Adipocyte (in vitro differentiated cells): ENCODE data around the gene TENT4A.

Experiments used
- DNase-seq: peaks from one replicate; pipeline ENCODE4 v3.0.0-alpha.2; 2015; ENCODE audit warnings: low read depth
- H3K27me3 ChIP-seq: replicated peaks from 2 replicates; pipeline ENCODE4 v1.7.0; 2013; ENCODE audit warnings: mild to moderate bottlenecking, low read length, moderate library complexity; ENCODE audit not compliant: control insufficient read depth, insufficient read depth
- H3K36me3 ChIP-seq: 2 replicates; pipeline ENCODE4 v1.7.0; 2013; ENCODE audit warnings: low read length, mild to moderate bottlenecking, moderate library complexity; ENCODE audit not compliant: control insufficient read depth, insufficient read depth, severe bottlenecking
- H3K4me1 ChIP-seq: 2 replicates; pipeline ENCODE4 v1.7.0; 2013; ENCODE audit warnings: mild to moderate bottlenecking, low read length, moderate library complexity; ENCODE audit not compliant: control insufficient read depth, insufficient read depth
- H3K4me3 ChIP-seq: 2 replicates; pipeline ENCODE4 v1.7.0; 2013; ENCODE audit warnings: mild to moderate bottlenecking, low read length, moderate library complexity
- H3K9ac ChIP-seq: 2 replicates; pipeline ENCODE4 v1.7.0; 2013; ENCODE audit warnings: mild to moderate bottlenecking, low read length, moderate library complexity
- H3K9me3 ChIP-seq: 2 replicates; pipeline ENCODE4 v1.7.0; 2013; ENCODE audit warnings: mild to moderate bottlenecking, low read length, moderate library complexity; ENCODE audit not compliant: control insufficient read depth

Gene TENT4A

GRCh38 chr5:6680922-6681321 is 32.3 kb upstream of the TENT4A start:
- Histone ChIP-seq H3K9ac (no peak overlapping the region), H3K36me3 (no peaks in the 10 kb centered on the region), H3K27me3 (peaks cover 6% of the 10 kb centered on the region), H3K4me3 (no peak overlapping the region), H3K4me1 (no peaks in the 10 kb centered on the region), H3K9me3 (no peaks in the 10 kb centered on the region)
- no peak for DNase-seq

GRCh38 chr5:6681682-6682081 is 31.6 kb upstream of the TENT4A start:
- no peaks in the 10 kb centered on the region for H3K9me3 ChIP-seq
- H3K36me3 ChIP-seq: no peaks in the 10 kb centered on the region
- H3K4me1 ChIP-seq: no peaks in the 10 kb centered on the region
- no peak overlapping the region for H3K4me3 ChIP-seq
- H3K9ac ChIP-seq: no peak overlapping the region
- peaks cover 6% of the 10 kb centered on the region for H3K27me3 ChIP-seq
- no peak for DNase-seq

DNA sequence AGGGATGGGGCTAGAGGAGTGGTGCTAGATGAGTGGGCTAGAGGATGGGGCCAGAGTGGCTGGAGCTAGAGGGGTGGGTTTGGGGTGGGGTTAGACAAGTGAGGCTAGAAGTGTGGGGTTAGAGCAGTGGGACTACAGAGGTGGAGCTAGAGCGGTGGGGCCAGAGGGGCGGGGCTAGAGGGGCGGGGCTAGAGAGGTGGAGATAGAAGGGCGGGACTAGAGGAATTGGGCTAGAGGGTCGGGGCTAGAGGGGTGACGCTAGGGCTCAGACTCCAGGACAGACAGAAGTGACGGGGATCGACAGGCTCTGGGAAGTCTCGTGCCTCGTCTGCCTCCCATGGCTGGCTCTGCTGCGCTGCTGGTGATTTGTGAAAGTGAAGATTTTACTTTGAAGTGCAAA is 31.0 kb upstream of the TENT4A start:
- H3K9me3 ChIP-seq: no peaks in the 10 kb centered on the region
- H3K36me3 ChIP-seq: no peaks in the 10 kb centered on the region
- no peak overlapping the region for H3K9ac ChIP-seq
- H3K27me3 ChIP-seq: peaks cover 6% of the 10 kb centered on the region
- no peaks in the 10 kb centered on the region for H3K4me1 ChIP-seq
- no peak overlapping the region for H3K4me3 ChIP-seq
- DNase-seq: no peak

DNA sequence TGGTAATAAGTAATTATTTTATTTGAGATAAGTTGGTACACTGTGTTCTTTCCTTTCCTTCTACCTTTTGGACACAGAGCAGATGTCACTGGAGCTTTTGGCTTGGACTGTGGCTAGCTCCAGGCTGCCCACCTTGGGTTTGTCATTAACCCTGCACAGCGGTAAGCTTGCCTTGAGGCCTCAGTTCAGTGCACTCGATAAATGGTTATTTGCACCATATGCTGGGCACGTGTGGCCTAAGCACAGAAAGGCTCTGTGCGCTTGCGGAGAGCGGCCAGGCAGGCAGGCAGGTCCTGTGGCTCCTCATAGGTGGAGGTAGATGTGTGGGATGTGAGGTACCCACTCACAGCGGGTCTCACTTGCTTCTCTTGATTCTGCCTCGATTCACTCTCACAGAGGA is 30.0 kb upstream of the TENT4A start:
- Histone ChIP-seq H3K36me3 (no peaks in the 10 kb centered on the region), H3K27me3 (peaks cover 6% of the 10 kb centered on the region), H3K9ac (no peak overlapping the region), H3K4me1 (no peaks in the 10 kb centered on the region), H3K4me3 (no peak overlapping the region), H3K9me3 (no peaks in the 10 kb centered on the region)
- no peak for DNase-seq

DNA sequence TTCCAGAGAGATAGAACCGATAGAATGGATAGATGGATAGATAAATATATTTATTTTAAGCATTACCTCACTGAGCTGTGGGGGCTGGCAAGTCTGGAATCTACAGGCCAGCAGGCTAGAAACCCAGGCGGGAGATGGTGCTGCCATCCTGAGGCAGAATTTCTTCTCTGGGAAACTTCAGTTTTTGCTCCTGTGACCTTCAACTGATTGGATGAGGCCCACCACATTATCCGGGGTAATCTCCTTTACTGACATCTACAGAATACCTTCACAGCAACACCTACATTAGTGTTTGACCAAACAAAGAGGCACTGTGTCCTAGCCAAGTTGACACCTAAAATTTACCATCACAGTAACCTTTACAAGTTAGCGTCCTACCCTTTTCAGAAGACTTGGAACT is 29.2 kb upstream of the TENT4A start:
- no peak overlapping the region for H3K9ac ChIP-seq
- H3K27me3 ChIP-seq: peaks cover 6% of the 10 kb centered on the region
- H3K36me3 ChIP-seq: no peaks in the 10 kb centered on the region
- H3K4me3 ChIP-seq: no peak overlapping the region
- DNase-seq: no peak
- no peaks in the 10 kb centered on the region for H3K4me1 ChIP-seq
- H3K9me3 ChIP-seq: no peaks in the 10 kb centered on the region

GRCh38 chr5:6686501-6686900 is 26.7 kb upstream of the TENT4A start:
- peaks cover 6% of the 10 kb centered on the region for H3K27me3 ChIP-seq
- H3K36me3 ChIP-seq: no peaks in the 10 kb centered on the region
- H3K4me1 ChIP-seq: no peaks in the 10 kb centered on the region
- no peak overlapping the region for H3K9ac ChIP-seq
- DNase-seq: no peak
- no peaks in the 10 kb centered on the region for H3K9me3 ChIP-seq
- peak overlapping the region; percentile 81 for H3K4me3 ChIP-seq

DNA sequence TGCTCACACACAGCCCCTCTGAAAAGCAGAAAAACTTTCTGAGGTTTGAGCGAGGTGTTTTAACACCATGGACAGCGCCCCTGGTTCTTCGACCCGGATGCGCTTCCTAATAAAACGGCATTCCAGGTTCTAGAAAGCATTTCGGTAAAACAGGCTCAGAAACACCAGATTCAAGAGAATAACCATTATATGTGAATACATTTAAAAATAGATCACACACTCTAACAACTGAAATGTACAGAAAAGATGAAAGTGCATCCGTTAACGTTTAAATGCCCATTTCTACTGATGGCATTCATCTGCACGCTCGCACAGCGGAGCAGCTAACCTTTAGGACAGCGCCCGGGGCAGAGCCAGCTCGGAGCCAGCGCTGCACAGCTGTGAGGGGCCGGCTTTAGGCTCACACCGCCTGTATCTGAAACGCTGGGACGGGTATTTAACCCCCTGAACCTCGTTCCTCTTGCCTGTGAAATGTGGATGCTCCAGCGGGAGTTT is 26.3 kb upstream of the TENT4A start:
- no peak overlapping the region for H3K9ac ChIP-seq
- peaks cover 7% of the 10 kb centered on the region for H3K27me3 ChIP-seq
- peak overlapping the region; percentile 81 for H3K4me3 ChIP-seq
- no peaks in the 10 kb centered on the region for H3K4me1 ChIP-seq
- no peaks in the 10 kb centered on the region for H3K9me3 ChIP-seq
- DNase-seq: peak; percentile 70
- H3K36me3 ChIP-seq: no peaks in the 10 kb centered on the region

DNA sequence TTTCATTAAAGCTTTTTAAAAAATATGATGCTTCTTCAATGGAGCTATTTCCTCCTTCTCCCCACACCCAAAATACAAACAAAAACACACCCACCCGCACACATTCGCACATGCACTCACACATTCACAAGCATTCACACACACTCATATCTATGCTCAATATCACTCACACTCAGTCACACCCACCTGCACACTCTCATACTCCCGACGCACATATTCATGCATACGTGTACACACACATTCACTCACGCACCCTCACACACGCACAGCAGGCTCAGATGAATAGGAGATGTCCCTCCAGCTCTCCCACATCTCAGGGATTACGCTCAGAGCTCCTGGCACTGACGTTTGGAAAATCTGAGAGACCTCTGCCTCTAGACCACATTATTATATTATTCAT is 25.7 kb upstream of the TENT4A start:
- H3K36me3 ChIP-seq: no peaks in the 10 kb centered on the region
- no peak for DNase-seq
- peaks cover 9% of the 10 kb centered on the region for H3K27me3 ChIP-seq
- no peaks in the 10 kb centered on the region for H3K4me1 ChIP-seq
- H3K9ac ChIP-seq: no peak overlapping the region
- H3K4me3 ChIP-seq: peak overlapping the region; percentile 81
- H3K9me3 ChIP-seq: no peaks in the 10 kb centered on the region

GRCh38 chr5:6692906-6693305 is 20.3 kb upstream of the TENT4A start:
- Histone ChIP-seq H3K4me3 (no peak overlapping the region), H3K4me1 (no peaks in the 10 kb centered on the region), H3K27me3 (peaks cover 5% of the 10 kb centered on the region), H3K9ac (no peak overlapping the region), H3K9me3 (no peaks in the 10 kb centered on the region), H3K36me3 (no peaks in the 10 kb centered on the region)
- no peak for DNase-seq

DNA sequence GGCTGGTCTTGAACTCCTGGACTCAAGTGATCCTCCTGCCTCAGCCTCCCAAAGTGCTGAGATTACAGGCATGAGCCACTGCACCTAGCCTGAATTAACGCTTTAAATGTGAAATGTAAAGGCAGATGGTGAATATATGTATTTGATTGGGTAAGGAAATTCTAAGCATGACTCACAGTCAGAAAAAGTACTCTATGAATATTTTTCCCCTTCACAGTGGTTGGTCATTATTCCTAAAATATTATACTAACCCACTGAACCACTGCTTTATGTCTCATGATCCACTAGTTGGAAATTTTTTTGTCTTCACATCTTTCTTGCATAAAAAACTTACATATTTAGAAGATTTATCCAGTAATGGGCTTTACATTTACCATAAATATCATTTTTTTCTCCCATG is 14.5 kb upstream of the TENT4A start:
- Histone ChIP-seq H3K4me3 (no peak overlapping the region), H3K4me1 (peaks cover 5% of the 10 kb centered on the region), H3K36me3 (no peaks in the 10 kb centered on the region), H3K27me3 (peaks cover 20% of the 10 kb centered on the region), H3K9me3 (no peaks in the 10 kb centered on the region), H3K9ac (no peak overlapping the region)
- no peak for DNase-seq

GRCh38 chr5:6699357-6699756 is 13.9 kb upstream of the TENT4A start:
- Histone ChIP-seq H3K27me3 (peaks cover 20% of the 10 kb centered on the region), H3K9ac (no peak overlapping the region), H3K36me3 (no peaks in the 10 kb centered on the region), H3K4me1 (peaks cover 11% of the 10 kb centered on the region), H3K4me3 (no peak overlapping the region), H3K9me3 (no peaks in the 10 kb centered on the region)
- no peak for DNase-seq

DNA sequence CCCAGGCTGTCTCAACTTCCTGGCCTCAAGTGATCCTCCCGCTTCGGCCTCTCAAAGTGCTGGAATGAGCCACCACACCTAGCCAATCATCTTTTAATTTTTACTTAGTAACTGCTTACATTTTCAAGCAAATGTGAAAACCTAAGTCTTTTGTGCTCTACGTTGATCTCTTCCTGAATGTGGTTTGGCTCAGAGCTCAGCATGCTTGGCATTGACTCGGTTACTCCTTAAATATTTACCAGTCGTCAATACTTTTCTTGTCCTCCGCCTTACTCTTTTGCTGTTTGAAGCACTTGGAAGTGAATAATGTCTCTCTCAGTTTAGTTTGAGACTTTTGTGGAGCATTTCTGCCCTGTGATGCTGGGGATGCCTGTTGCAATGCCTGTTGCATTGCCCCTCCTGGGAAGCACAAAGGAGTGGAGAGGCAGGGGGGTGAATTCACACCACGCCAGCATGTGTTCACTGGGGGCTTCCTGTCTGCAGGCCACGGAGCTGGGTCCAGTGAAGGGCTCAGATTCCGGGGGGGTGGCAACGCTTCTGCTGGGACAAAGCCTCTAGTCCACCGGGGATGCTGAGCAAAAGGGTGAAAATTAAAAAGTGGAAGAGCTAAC is 13.1 kb upstream of the TENT4A start:
- Histone ChIP-seq H3K9ac (no peak overlapping the region), H3K27me3 (peaks cover 20% of the 10 kb centered on the region), H3K9me3 (no peaks in the 10 kb centered on the region), H3K4me3 (no peak overlapping the region), H3K4me1 (peaks cover 19% of the 10 kb centered on the region), H3K36me3 (no peaks in the 10 kb centered on the region)
- DNase-seq: no peak
